Stimulated activated memory B cell treated with anti-CD40 and anti-IgM and Interleukin-4, amounts not matched to agents 10 μg/mL and 1 μg/mL and 100 μg/mL, for 72 hours (primary cell): Measurements from ENCODE around the gene CIAO3.
"Not testable (repeated sequence)": the region's sequence is repeated elsewhere in the genome, so short reads cannot be mapped to it uniquely, and the experiment has no call there.

Experiments
- ATAC-seq: fragments of 150-1000 bp; cut with Tn5 transposase; 2 replicates; pipeline ENCODE4 v1.10.0; 2021
- H3K27ac Mint-ChIP-seq: one replicate; pipeline ENCODE4 v1.8.0; 2022; ENCODE audit warnings: mild to moderate bottlenecking, mixed read lengths
- H3K27me3 Mint-ChIP-seq: one replicate; pipeline ENCODE4 v1.8.0; 2022; ENCODE audit warnings: mixed read lengths
- H3K36me3 Mint-ChIP-seq: one replicate; pipeline ENCODE4 v1.8.0; 2022; ENCODE audit warnings: mixed read lengths
- H3K4me1 Mint-ChIP-seq: one replicate; pipeline ENCODE4 v1.8.0; 2022; ENCODE audit warnings: mixed read lengths
- H3K4me3 Mint-ChIP-seq: one replicate; pipeline ENCODE4 v1.8.0; 2022; ENCODE audit warnings: mild to moderate bottlenecking, moderate library complexity, mixed read lengths
- H3K9me3 Mint-ChIP-seq: one replicate; pipeline ENCODE4 v1.8.0; 2022; ENCODE audit warnings: mixed read lengths

CIAO3 gene

GRCh38 chr16:754656-755055 is 13.9 kb upstream of the CIAO3 start:
- Mint-ChIP-seq H3K4me3 (no peak overlapping the region), H3K36me3 (no peaks in the 10 kb centered on the region), H3K4me1 (peaks cover 5% of the 10 kb centered on the region), H3K9me3 (peaks cover 2% of the 10 kb centered on the region), H3K27ac (no peak overlapping the region), H3K27me3 (peaks cover 11% of the 10 kb centered on the region)
- ATAC-seq = no peak

GRCh38 chr16:754121-754607 is 13.4 kb upstream of the CIAO3 start:
- not testable (repeated sequence) for H3K9me3 Mint-ChIP-seq, ATAC-seq, H3K4me3 Mint-ChIP-seq, H3K27ac Mint-ChIP-seq, H3K36me3 Mint-ChIP-seq, H3K4me1 Mint-ChIP-seq
- peaks cover 11% of the 10 kb centered on the region for H3K27me3 Mint-ChIP-seq

GRCh38 chr16:752007-752312 is 11.2 kb upstream of the CIAO3 start:
- Mint-ChIP-seq H3K4me3 (no peak overlapping the region), H3K27me3 (no peaks in the 10 kb centered on the region), H3K36me3 (no peaks in the 10 kb centered on the region), H3K4me1 (peaks cover 5% of the 10 kb centered on the region), H3K9me3 (no peaks in the 10 kb centered on the region), H3K27ac (no peak overlapping the region)
- no peak for ATAC-seq

- peak; percentile 16 for ATAC-seq
- Mint-ChIP-seq H3K9me3 (no peaks in the 10 kb centered on the region), H3K4me3 (no peak overlapping the region), H3K27ac (no peak overlapping the region), H3K27me3 (no peaks in the 10 kb centered on the region), H3K36me3 (no peaks in the 10 kb centered on the region), H3K4me1 (peaks cover 5% of the 10 kb centered on the region)
These were observed 10.6 kb upstream of the CIAO3 start for GRCh38 chr16:751152-752006.

GRCh38 chr16:750485-750884 is 9.7 kb upstream of the CIAO3 start:
- Mint-ChIP-seq H3K9me3 (no peaks in the 10 kb centered on the region), H3K27ac (no peak overlapping the region), H3K36me3 (no peaks in the 10 kb centered on the region), H3K27me3 (no peaks in the 10 kb centered on the region), H3K4me1 (peaks cover 5% of the 10 kb centered on the region), H3K4me3 (no peak overlapping the region)
- ATAC-seq = no peak

- Mint-ChIP-seq H3K27ac (no peak overlapping the region), H3K4me1 (no peaks in the 10 kb centered on the region), H3K4me3 (no peak overlapping the region), H3K27me3 (no peaks in the 10 kb centered on the region), H3K36me3 (no peaks in the 10 kb centered on the region), H3K9me3 (no peaks in the 10 kb centered on the region)
- no peak for ATAC-seq
These were observed 8.2 kb upstream of the CIAO3 start for GRCh38 chr16:749010-749409.

GRCh38 chr16:747978-748746 is 7.4 kb upstream of the CIAO3 start:
- Mint-ChIP-seq H3K27me3 (no peaks in the 10 kb centered on the region), H3K9me3 (no peaks in the 10 kb centered on the region), H3K4me3 (no peak overlapping the region), H3K36me3 (no peaks in the 10 kb centered on the region), H3K27ac (no peak overlapping the region), H3K4me1 (no peaks in the 10 kb centered on the region)
- no peak for ATAC-seq

GRCh38 chr16:746637-747036 is 5.8 kb upstream of the CIAO3 start:
- ATAC-seq = no peak
- H3K9me3 Mint-ChIP-seq = no peaks in the 10 kb centered on the region
- no peak overlapping the region for H3K27ac Mint-ChIP-seq
- no peaks in the 10 kb centered on the region for H3K4me1 Mint-ChIP-seq
- H3K36me3 Mint-ChIP-seq = no peaks in the 10 kb centered on the region
- H3K4me3 Mint-ChIP-seq = no peak overlapping the region
- H3K27me3 Mint-ChIP-seq = no peaks in the 10 kb centered on the region

- Mint-ChIP-seq H3K4me1 (no peaks in the 10 kb centered on the region), H3K36me3 (no peaks in the 10 kb centered on the region), H3K27ac (no peak overlapping the region), H3K9me3 (no peaks in the 10 kb centered on the region), H3K4me3 (no peak overlapping the region), H3K27me3 (no peaks in the 10 kb centered on the region)
- no peak for ATAC-seq
These were observed 4.9 kb upstream of the CIAO3 start for GRCh38 chr16:745739-746138.

GRCh38 chr16:743794-744500 is 3.1 kb upstream of the CIAO3 start:
- H3K27me3 Mint-ChIP-seq = no peaks in the 10 kb centered on the region
- H3K4me1 Mint-ChIP-seq = peaks cover 13% of the 10 kb centered on the region
- no peak overlapping the region for H3K4me3 Mint-ChIP-seq
- no peaks in the 10 kb centered on the region for H3K36me3 Mint-ChIP-seq
- no peak for ATAC-seq
- no peaks in the 10 kb centered on the region for H3K9me3 Mint-ChIP-seq
- H3K27ac Mint-ChIP-seq = no peak overlapping the region

- not testable (repeated sequence) for H3K36me3 Mint-ChIP-seq, H3K27ac Mint-ChIP-seq, H3K9me3 Mint-ChIP-seq, H3K27me3 Mint-ChIP-seq, ATAC-seq, H3K4me3 Mint-ChIP-seq
- H3K4me1 Mint-ChIP-seq = peaks cover 20% of the 10 kb centered on the region
These were observed 2.1 kb upstream of the CIAO3 start for GRCh38 chr16:742894-743293.

- Mint-ChIP-seq H3K36me3 (no peaks in the 10 kb centered on the region), H3K27me3 (no peaks in the 10 kb centered on the region), H3K4me3 (peak overlapping the region; percentile 75), H3K4me1 (peaks cover 28% of the 10 kb centered on the region), H3K27ac (peak overlapping the region; percentile 88), H3K9me3 (no peaks in the 10 kb centered on the region)
- ATAC-seq = no peak
These were observed 1.3 kb upstream of the CIAO3 start for GRCh38 chr16:741986-742629.

GRCh38 chr16:740459-740763 is 386 bp downstream of the CIAO3 start:
- Mint-ChIP-seq H3K9me3 (no peaks in the 10 kb centered on the region), H3K4me3 (peak overlapping the region; percentile 83), H3K4me1 (peaks cover 41% of the 10 kb centered on the region), H3K36me3 (peaks cover 9% of the 10 kb centered on the region), H3K27me3 (no peaks in the 10 kb centered on the region), H3K27ac (peak overlapping the region; percentile 88)
- peak; percentile 1 for ATAC-seq

GRCh38 chr16:739560-740458 is 988 bp downstream of the CIAO3 start:
- Mint-ChIP-seq H3K27ac (peak overlapping the region; percentile 88), H3K9me3 (no peaks in the 10 kb centered on the region), H3K4me1 (peaks cover 46% of the 10 kb centered on the region), H3K27me3 (no peaks in the 10 kb centered on the region), H3K36me3 (peaks cover 14% of the 10 kb centered on the region), H3K4me3 (peak overlapping the region; percentile 83)
- ATAC-seq = no peak
